HUES64 (cell line): ENCODE results near the gene CALD1.

Source experiments
- H3K27ac ChIP-seq: 2 replicates; pipeline ENCODE4 v1.7.0; 2013; ENCODE audit warnings: low read depth, low read length, inconsistent platforms
- H3K27me3 ChIP-seq: 2 replicates; pipeline ENCODE4 v1.6.1; 2013; ENCODE audit warnings: mild to moderate bottlenecking, low read length; ENCODE audit not compliant: insufficient read depth
- H3K36me3 ChIP-seq: 2 replicates; pipeline ENCODE4 v1.6.1; 2013; ENCODE audit warnings: mild to moderate bottlenecking, low read length; ENCODE audit not compliant: insufficient read depth
- H3K4me1 ChIP-seq: 2 replicates; pipeline ENCODE4 v1.6.1; 2013; ENCODE audit warnings: mild to moderate bottlenecking, low read length, moderate library complexity; ENCODE audit not compliant: insufficient read depth
- H3K4me3 ChIP-seq: 2 replicates; pipeline ENCODE4 v1.5.1; 2013; ENCODE audit warnings: mild to moderate bottlenecking, low read length, moderate library complexity
- H3K9ac ChIP-seq: 2 replicates; pipeline ENCODE4 v1.6.1; 2013; ENCODE audit warnings: mild to moderate bottlenecking, low read depth, low read length
- H3K9me3 ChIP-seq: 2 replicates; pipeline ENCODE4 v1.6.1; 2013; ENCODE audit warnings: low read depth, low read length; ENCODE audit not compliant: insufficient read depth
- WGBS: fragments of 150-250, 120-280 bp; methylation state at CpG from one replicate; pipeline ENCODE4 v1.1.7; 2013; ENCODE audit warnings: missing lambda C conversion rate; 5-methylcytosine and 5-hydroxymethylcytosine counted together

Gene CALD1

DNA sequence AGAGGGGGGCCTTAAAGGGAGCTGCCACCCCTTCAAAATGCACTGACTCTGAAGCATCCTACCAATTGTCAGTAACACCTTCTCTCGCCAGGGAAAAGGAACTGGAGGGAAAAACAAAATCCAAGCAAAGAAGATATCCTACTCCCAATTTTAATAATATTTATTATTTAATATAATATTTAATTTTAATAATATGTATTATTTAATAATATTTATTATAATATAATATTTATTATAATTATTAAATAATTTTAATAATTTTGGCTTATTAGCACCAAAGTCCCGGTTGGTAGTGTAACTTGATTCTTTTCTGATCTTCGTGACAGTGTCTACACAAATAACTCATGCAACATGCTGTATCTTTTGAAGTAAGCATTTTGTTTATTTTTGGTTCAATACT is 148.3 kb downstream of the CALD1 start:
- no peak overlapping the region for H3K9ac ChIP-seq
- H3K9me3 ChIP-seq: no peaks in the 10 kb centered on the region
- H3K36me3 ChIP-seq: peaks cover 53% of the 10 kb centered on the region
- no peaks in the 10 kb centered on the region for H3K4me1 ChIP-seq
- H3K27ac ChIP-seq: no peak overlapping the region
- no peaks in the 10 kb centered on the region for H3K27me3 ChIP-seq
- H3K4me3 ChIP-seq: no peak overlapping the region
- 84% methylated on average over 3 of the region's 3 CpGs for WGBS

GRCh38 chr7:134928554-134928953 is 149.1 kb downstream of the CALD1 start:
- no peaks in the 10 kb centered on the region for H3K27me3 ChIP-seq
- H3K4me3 ChIP-seq: no peak overlapping the region
- no peaks in the 10 kb centered on the region for H3K9me3 ChIP-seq
- WGBS: 96% methylated on average over 18 of the region's 18 CpGs
- H3K27ac ChIP-seq: no peak overlapping the region
- peaks cover 53% of the 10 kb centered on the region for H3K36me3 ChIP-seq
- no peaks in the 10 kb centered on the region for H3K4me1 ChIP-seq
- H3K9ac ChIP-seq: no peak overlapping the region

GRCh38 chr7:134931487-134931886 is 152.1 kb downstream of the CALD1 start:
- no peaks in the 10 kb centered on the region for H3K27me3 ChIP-seq
- no peak overlapping the region for H3K4me3 ChIP-seq
- WGBS: 83% methylated on average over 1 of the region's 1 CpG
- H3K9me3 ChIP-seq: no peaks in the 10 kb centered on the region
- H3K4me1 ChIP-seq: no peaks in the 10 kb centered on the region
- no peak overlapping the region for H3K27ac ChIP-seq
- peaks cover 76% of the 10 kb centered on the region for H3K36me3 ChIP-seq
- no peak overlapping the region for H3K9ac ChIP-seq

GRCh38 chr7:134932707-134933370 is 153.4 kb downstream of the CALD1 start:
- Histone ChIP-seq H3K4me1 (peaks cover 10% of the 10 kb centered on the region; the same call in 1 of the 2 replicates), H3K9me3 (no peaks in the 10 kb centered on the region), H3K36me3 (peaks cover 90% of the 10 kb centered on the region), H3K9ac (no peak overlapping the region), H3K27ac (no peak overlapping the region), H3K4me3 (no peak overlapping the region), H3K27me3 (no peaks in the 10 kb centered on the region)
- 94% methylated on average over 17 of the region's 17 CpGs for WGBS

DNA sequence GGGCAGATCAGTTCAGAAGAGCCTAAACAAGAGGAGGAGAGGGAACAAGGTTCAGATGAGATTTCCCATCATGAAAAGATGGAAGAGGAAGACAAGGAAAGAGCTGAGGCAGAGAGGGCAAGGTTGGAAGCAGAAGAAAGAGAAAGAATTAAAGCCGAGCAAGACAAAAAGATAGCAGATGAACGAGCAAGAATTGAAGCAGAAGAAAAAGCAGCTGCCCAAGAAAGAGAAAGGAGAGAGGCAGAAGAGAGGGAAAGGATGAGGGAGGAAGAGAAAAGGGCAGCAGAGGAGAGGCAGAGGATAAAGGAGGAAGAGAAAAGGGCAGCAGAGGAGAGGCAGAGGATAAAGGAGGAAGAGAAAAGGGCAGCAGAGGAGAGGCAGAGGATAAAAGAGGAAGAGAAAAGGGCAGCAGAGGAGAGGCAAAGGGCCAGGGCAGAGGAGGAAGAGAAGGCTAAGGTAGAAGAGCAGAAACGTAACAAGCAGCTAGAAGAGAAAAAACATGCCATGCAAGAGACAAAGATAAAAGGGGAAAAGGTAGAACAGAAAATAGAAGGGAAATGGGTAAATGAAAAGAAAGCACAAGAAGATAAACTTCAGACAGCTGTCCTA is 154.1 kb downstream of the CALD1 start:
- no peaks in the 10 kb centered on the region for H3K9me3 ChIP-seq
- H3K27ac ChIP-seq: no peak overlapping the region
- no peak overlapping the region for H3K4me3 ChIP-seq
- no peak overlapping the region for H3K9ac ChIP-seq
- H3K27me3 ChIP-seq: no peaks in the 10 kb centered on the region
- H3K4me1 ChIP-seq: peaks cover 10% of the 10 kb centered on the region; the same call in 1 of the 2 replicates
- WGBS: 94% methylated on average over 3 of the region's 3 CpGs
- peaks cover 95% of the 10 kb centered on the region for H3K36me3 ChIP-seq

GRCh38 chr7:134935701-134936100 is 156.3 kb downstream of the CALD1 start:
- Histone ChIP-seq H3K27me3 (no peaks in the 10 kb centered on the region), H3K4me1 (peaks cover 16% of the 10 kb centered on the region), H3K36me3 (peaks cover 82% of the 10 kb centered on the region), H3K9ac (no peak overlapping the region), H3K4me3 (no peak overlapping the region), H3K9me3 (no peaks in the 10 kb centered on the region), H3K27ac (no peak overlapping the region)
- 97% methylated on average over 2 of the region's 2 CpGs for WGBS

DNA sequence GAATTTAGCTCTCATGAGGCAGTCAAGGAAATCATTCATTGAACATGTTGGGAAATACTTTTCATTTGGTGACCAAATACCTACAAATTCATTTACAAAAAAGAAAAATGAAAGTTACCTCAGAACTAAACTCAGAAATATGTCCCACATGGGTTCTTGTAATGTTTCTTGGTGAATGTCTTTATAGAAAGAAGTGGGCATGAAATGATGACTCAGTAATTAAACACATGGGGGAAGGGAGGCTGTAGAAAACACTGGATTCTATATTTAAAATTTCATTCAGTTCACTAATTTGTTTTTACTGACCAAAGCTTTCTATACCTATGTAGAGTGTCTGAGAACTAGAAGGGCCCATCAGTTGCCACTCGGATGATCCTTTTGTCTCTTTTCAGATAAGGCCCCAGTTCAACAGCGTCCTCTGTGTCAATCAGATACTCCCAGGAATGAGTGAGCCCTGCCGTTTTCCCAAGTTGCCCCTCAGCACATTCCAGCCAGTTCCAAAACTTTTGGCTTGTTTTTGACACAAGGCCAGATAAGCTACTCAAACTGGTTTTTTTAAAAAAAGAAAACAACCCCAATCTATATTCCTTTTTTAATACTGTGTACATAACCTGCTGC is 157.6 kb downstream of the CALD1 start:
- WGBS: 81% methylated on average over 3 of the region's 3 CpGs
- peaks cover 27% of the 10 kb centered on the region for H3K4me1 ChIP-seq
- no peaks in the 10 kb centered on the region for H3K27me3 ChIP-seq
- peaks cover 85% of the 10 kb centered on the region for H3K36me3 ChIP-seq
- H3K9ac ChIP-seq: no peak overlapping the region
- H3K9me3 ChIP-seq: no peaks in the 10 kb centered on the region
- H3K4me3 ChIP-seq: no peak overlapping the region
- no peak overlapping the region; the same call in 1 of the 2 replicates for H3K27ac ChIP-seq

DNA sequence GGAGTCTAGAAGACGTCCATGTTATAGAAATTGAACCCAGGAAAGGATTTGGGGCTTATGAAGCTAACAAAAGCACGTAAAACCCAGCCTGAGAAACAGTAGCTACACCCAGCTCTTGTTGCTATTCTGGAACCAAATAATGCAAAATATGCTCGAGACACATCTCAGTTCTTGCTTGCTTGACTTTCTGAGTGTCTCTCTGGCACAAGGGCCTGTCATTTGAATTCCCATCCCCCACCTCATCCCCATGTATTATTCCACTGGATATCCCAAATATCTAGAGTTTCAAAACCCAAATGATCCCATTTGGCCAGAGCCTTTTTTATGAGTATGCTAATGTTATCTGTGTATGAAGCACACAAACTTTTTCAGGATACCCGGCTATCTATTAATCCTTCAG is 158.7 kb downstream of the CALD1 start:
- H3K36me3 ChIP-seq: peaks cover 85% of the 10 kb centered on the region
- WGBS: 98% methylated on average over 4 of the region's 4 CpGs
- no peak overlapping the region for H3K4me3 ChIP-seq
- no peak overlapping the region for H3K9ac ChIP-seq
- H3K27me3 ChIP-seq: no peaks in the 10 kb centered on the region
- H3K4me1 ChIP-seq: peaks cover 33% of the 10 kb centered on the region
- no peaks in the 10 kb centered on the region for H3K9me3 ChIP-seq
- no peak overlapping the region for H3K27ac ChIP-seq

GRCh38 chr7:134939136-134939535 is 159.7 kb downstream of the CALD1 start:
- Histone ChIP-seq H3K4me3 (no peak overlapping the region), H3K36me3 (peaks cover 84% of the 10 kb centered on the region), H3K27me3 (no peaks in the 10 kb centered on the region), H3K4me1 (peaks cover 33% of the 10 kb centered on the region), H3K27ac (no peak overlapping the region), H3K9me3 (no peaks in the 10 kb centered on the region), H3K9ac (no peak overlapping the region)
- 92% methylated on average over 4 of the region's 4 CpGs for WGBS

GRCh38 chr7:134940729-134941128 is 161.3 kb downstream of the CALD1 start:
- H3K4me3 ChIP-seq: no peak overlapping the region
- H3K9me3 ChIP-seq: no peaks in the 10 kb centered on the region
- peak overlapping the region; percentile 49; the same call in 1 of the 2 replicates for H3K27ac ChIP-seq
- peaks cover 85% of the 10 kb centered on the region for H3K36me3 ChIP-seq
- H3K4me1 ChIP-seq: peaks cover 33% of the 10 kb centered on the region
- peak overlapping the region; percentile 19; the same call in 1 of the 2 replicates for H3K9ac ChIP-seq
- no peaks in the 10 kb centered on the region for H3K27me3 ChIP-seq

DNA sequence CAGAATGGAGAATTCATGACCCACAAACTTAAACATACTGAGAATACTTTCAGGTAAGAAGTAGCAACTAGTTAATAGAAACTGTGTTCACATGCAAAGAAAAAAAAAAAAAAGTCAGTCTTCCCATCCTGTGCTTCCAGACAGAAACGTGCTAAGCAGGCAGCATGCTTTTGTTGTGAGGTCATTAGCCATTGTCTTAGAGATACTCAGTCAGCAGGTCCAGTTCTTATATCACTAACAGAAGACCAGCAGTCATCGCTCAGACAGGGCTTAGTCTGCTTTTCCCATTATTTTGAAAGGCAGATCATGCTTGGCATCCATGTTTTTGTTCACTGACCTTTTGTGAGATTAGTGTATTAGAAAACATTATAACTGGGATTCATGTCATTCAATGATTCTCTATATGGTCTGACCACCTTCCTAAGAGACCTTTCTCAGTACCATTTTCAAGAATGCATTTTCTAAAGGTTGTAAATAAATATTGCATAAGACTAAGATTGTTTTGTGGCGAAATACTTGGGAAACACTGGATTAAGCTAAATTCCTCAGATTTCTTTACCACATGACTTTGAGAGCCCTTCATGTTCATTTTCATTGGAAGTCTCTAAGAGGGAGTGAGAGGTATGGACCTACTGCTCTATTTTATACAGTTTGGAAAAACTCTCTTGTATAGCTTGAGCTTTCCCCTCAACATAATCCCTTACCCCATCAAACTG is 161.9 kb downstream of the CALD1 start:
- peaks cover 33% of the 10 kb centered on the region for H3K4me1 ChIP-seq
- peak overlapping the region; percentile 8 for H3K27ac ChIP-seq
- H3K9ac ChIP-seq: peak overlapping the region; percentile 19; the same call in 1 of the 2 replicates
- H3K9me3 ChIP-seq: no peaks in the 10 kb centered on the region
- H3K36me3 ChIP-seq: peaks cover 85% of the 10 kb centered on the region
- WGBS: 51% methylated on average over 2 of the region's 3 CpGs
- H3K4me3 ChIP-seq: no peak overlapping the region
- no peaks in the 10 kb centered on the region for H3K27me3 ChIP-seq
